Measurements from ENCODE around the gene MAVS.

DNA sequence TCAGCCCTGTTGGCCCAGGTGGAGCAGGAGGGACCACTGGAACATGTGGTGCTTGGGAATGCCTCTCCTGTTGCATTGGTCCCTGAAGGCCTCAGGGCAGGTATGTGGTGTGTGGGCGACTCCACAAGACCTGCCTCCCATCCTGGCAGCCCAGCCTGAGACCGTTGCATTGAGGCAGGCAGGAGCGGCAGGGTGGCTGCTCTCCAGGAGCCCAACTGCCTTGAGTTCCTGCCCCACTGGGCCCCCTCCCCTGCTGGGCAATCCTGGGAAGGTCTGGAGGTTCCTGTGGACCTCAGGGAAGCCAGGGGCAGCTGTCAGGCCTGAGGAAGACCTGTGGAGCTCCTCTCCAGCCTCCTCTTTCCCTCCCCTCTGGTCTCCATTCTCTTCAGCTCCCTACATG, 19.8 kb downstream of the MAVS start:
- TF ChIP-seq, protein P1, sequence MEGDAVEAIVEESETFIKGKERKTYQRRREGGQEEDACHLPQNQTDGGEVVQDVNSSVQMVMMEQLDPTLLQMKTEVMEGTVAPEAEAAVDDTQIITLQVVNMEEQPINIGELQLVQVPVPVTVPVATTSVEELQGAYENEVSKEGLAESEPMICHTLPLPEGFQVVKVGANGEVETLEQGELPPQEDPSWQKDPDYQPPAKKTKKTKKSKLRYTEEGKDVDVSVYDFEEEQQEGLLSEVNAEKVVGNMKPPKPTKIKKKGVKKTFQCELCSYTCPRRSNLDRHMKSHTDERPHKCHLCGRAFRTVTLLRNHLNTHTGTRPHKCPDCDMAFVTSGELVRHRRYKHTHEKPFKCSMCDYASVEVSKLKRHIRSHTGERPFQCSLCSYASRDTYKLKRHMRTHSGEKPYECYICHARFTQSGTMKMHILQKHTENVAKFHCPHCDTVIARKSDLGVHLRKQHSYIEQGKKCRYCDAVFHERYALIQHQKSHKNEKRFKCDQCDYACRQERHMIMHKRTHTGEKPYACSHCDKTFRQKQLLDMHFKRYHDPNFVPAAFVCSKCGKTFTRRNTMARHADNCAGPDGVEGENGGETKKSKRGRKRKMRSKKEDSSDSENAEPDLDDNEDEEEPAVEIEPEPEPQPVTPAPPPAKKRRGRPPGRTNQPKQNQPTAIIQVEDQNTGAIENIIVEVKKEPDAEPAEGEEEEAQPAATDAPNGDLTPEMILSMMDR (IDR thresholded peaks at IDR 0.05; ENCODE audit: low read depth, low read length): no peak
- TF ChIP-seq EZH2phosphoT487 (IDR thresholded peaks at IDR 0.05; ENCODE audit: low read depth): no peak

All from OCI-LY3 (cell line).